K562 (cell line): ENCODE data around the gene TRIM40. TPM values are rescaled to one million over a fixed set of nuclear protein-coding genes. Genes with fewer than 3 reads are reported as not detected.

Source experiments
- BMI1 ChIP-seq: fragments of 150-350 bp; IDR thresholded peaks from 2 replicates; pipeline ENCODE4 v1.6.1; 2014; ENCODE audit warnings: low read length
- DACH1 ChIP-seq: fragments of 450-650 bp; IDR thresholded peaks from 2 replicates; pipeline ENCODE4 v1.6.1; 2018; ENCODE audit not compliant: partially characterized antibody
- EP400 ChIP-seq: fragments of 450-650 bp; IDR thresholded peaks from 2 replicates; pipeline ENCODE4 v1.6.1; 2017; ENCODE audit warnings: antibody characterized with exemption, mild to moderate bottlenecking, moderate library complexity
- FOXO4 ChIP-seq: fragments of 450-650 bp; formaldehyde crosslinking; IDR thresholded peaks from 2 replicates; pipeline ENCODE4 v1.4.0; 2020; ENCODE audit warnings: mild to moderate bottlenecking, moderate library complexity
- JUND ChIP-seq, 2 experiments: IDR thresholded peaks; 2 replicates in 1 of 2; 3 replicates in 1 of 2; pipeline ENCODE4 v1.6.1; 2011; ENCODE audit warnings: borderline replicate concordance in 2 of 2, low read depth in 2 of 2, low read length in 2 of 2, improper control_type of control experiment in 1 of 2, missing biosample characterization in 1 of 2, missing genetic modification characterization in 1 of 2, missing genetic modification reagents in 1 of 2
- NCOA2 ChIP-seq, 2 experiments: fragments of 450-650 bp; IDR thresholded peaks; 2 replicates each; pipeline ENCODE4 v1.6.1; 2018; ENCODE audit warnings: mild to moderate bottlenecking in 2 of 2, moderate library complexity in 1 of 2; ENCODE audit not compliant: partially characterized antibody in 2 of 2
- RB1 ChIP-seq: fragments of 450-650 bp; IDR thresholded peaks from 2 replicates; pipeline ENCODE4 v1.6.1; 2017; ENCODE audit warnings: low read depth, mild to moderate bottlenecking
- RFX1 ChIP-seq: fragments of 450-650 bp; IDR thresholded peaks from 2 replicates; pipeline ENCODE4 v1.6.1; 2016; ENCODE audit warnings: mild to moderate bottlenecking, moderate library complexity
- SMAD3 ChIP-seq: fragments of 450-650 bp; formaldehyde crosslinking; conservative IDR thresholded peaks from 2 replicates; pipeline ENCODE4 v1.4.0; 2020; ENCODE audit warnings: mild to moderate bottlenecking
- SMARCA5 ChIP-seq: fragments of 450-650 bp; IDR thresholded peaks from 2 replicates; pipeline ENCODE4 v1.6.1; 2016
- TEAD4 ChIP-seq, 2 experiments: sonication (generic) in 1 of 2; formaldehyde crosslinking in 1 of 2; IDR thresholded peaks; 2 replicates each; pipeline versions ENCODE4 v1.6.1 to v1.8.0; 2012 to 2022; ENCODE audit warnings: borderline replicate concordance in 1 of 2, inconsistent platforms in 1 of 2, low read length in 1 of 2, mild to moderate bottlenecking in 1 of 2, missing genetic modification reagents in 1 of 2
- TFAP4 ChIP-seq: sonication (generic); formaldehyde crosslinking; IDR thresholded peaks from 2 replicates; pipeline ENCODE4 v1.8.0; 2022; ENCODE audit warnings: missing genetic modification reagents, mild to moderate bottlenecking, moderate library complexity, borderline replicate concordance
- ZBTB26 ChIP-seq: fragments of 450-650 bp; formaldehyde crosslinking; IDR thresholded peaks from 2 replicates; pipeline ENCODE4 v1.4.0; 2022; ENCODE audit warnings: missing genetic modification characterization
- polyA plus RNA-seq, 8 experiments: library from polyadenylated mRNA; depleted of rRNA in 4 of 8; stranded (reverse) in 5 of 8; unstranded in 3 of 8; fragments of >200 nt; fragmentation: Nextera tagmentation in 2 of 8; fragmentation: Illumina TruSeq in 1 of 8; extraction: Ambion mirVana in 2 of 8; extraction: Trizol in 1 of 8; gene quantifications; 2 replicates each; pipeline versions ENCODE4 v1.2.1 to v1.2.3, GENCODE V29; 2011 to 2014; ENCODE audit warnings: inconsistent platforms in 1 of 8, missing spikeins in 1 of 8
- total RNA-seq, 7 experiments: library from RNA; depleted of rRNA in 6 of 7; stranded (reverse); fragments of >200 nt in 6 of 7; fragmentation: Illumina TruSeq in 2 of 7; extraction: Trizol in 2 of 7; gene quantifications; 2 replicates each; pipeline versions ENCODE4 v1.2.1 to v1.2.3, GENCODE V29; 2011 to 2021; ENCODE audit warnings: low replicate concordance in 1 of 7
- TF ChIP-seq, protein P1 (sequence below): fragments of 250-450 bp; sonication (Bioruptor Pico); IDR thresholded peaks from 2 replicates; pipeline ENCODE4 v1.8.0; 2022; ENCODE audit warnings: moderate library complexity, mild to moderate bottlenecking, inconsistent platforms
- TF ChIP-seq, protein P2 (sequence below): IDR thresholded peaks from 2 replicates; pipeline ENCODE4 v1.6.1; 2011; ENCODE audit warnings: borderline replicate concordance, low read depth, mild to moderate bottlenecking, moderate library complexity, low read length; ENCODE audit not compliant: insufficient read depth, poor library complexity, severe bottlenecking
- TF ChIP-seq, protein P3 (sequence below): fragments of 450-650 bp; IDR thresholded peaks from 2 replicates; pipeline ENCODE4 v1.6.1; 2016; ENCODE audit warnings: mild to moderate bottlenecking

The TRIM40 gene
- total and polyA plus RNA-seq, 9 of the 15 experiments (the other 6 are each of a cell fraction or from before 2014, with no cell fraction given) = 0.04 to 0.08 TPM; not detected in 7

GRCh38 chr6:30130887-30131862, 4.8 kb upstream of the TRIM40 start (continued):
- TF ChIP-seq ZBTB26 (0 out of 2 replicates have a peak, but pooled peaks have one; percentile 47), TEAD4 (IDR thresholded peaks at IDR 0.05; ENCODE audit: low read length) (peak; percentile 38; the same call in 1 of the 2 replicates), TEAD4 (CRISPR knock-in tag; IDR thresholded peaks at IDR 0.05; ENCODE audit: borderline replicate concordance) (no peak), DACH1 (peak; percentile 62), JUND (IDR thresholded peaks at IDR 0.05; ENCODE audit: borderline replicate concordance, low read depth, low read length) (peak; percentile 61; the same call in 1 of the 2 replicates), JUND (tag; IDR thresholded peaks at IDR 0.05; ENCODE audit: borderline replicate concordance, low read depth, low read length) (no peak), RFX1 (peak; percentile 50), EP400 (no peak), FOXO4 (0 out of 2 replicates have a peak, but pooled peaks have one; percentile 14), NCOA2 (IDR thresholded peaks at IDR 0.05; ENCODE audit: partially characterized antibody in 2 of 2) (no peak), BMI1 (0 out of 2 replicates have a peak, but pooled peaks have one; percentile 14), RB1 (peak; percentile 67; the same call in 1 of the 2 replicates), TFAP4 (CRISPR knock-in tag) (peak; percentile 79), SMAD3 (CRISPR knock-in tag) (peak; percentile 18; the same call in 1 of the 2 replicates), SMARCA5 (0 out of 2 replicates have a peak, but pooled peaks have one; percentile 43)
- TF ChIP-seq, protein P1, sequence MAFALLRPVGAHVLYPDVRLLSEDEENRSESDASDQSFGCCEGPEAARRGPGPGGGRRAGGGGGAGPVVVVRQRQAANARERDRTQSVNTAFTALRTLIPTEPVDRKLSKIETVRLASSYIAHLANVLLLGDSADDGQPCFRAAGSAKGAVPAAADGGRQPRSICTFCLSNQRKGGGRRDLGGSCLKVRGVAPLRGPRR (CRISPR knock-in tag) = no peak
- TF ChIP-seq, protein P2, sequence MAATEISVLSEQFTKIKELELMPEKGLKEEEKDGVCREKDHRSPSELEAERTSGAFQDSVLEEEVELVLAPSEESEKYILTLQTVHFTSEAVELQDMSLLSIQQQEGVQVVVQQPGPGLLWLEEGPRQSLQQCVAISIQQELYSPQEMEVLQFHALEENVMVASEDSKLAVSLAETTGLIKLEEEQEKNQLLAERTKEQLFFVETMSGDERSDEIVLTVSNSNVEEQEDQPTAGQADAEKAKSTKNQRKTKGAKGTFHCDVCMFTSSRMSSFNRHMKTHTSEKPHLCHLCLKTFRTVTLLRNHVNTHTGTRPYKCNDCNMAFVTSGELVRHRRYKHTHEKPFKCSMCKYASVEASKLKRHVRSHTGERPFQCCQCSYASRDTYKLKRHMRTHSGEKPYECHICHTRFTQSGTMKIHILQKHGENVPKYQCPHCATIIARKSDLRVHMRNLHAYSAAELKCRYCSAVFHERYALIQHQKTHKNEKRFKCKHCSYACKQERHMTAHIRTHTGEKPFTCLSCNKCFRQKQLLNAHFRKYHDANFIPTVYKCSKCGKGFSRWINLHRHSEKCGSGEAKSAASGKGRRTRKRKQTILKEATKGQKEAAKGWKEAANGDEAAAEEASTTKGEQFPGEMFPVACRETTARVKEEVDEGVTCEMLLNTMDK = peak; percentile 90
- TF ChIP-seq, protein P3, sequence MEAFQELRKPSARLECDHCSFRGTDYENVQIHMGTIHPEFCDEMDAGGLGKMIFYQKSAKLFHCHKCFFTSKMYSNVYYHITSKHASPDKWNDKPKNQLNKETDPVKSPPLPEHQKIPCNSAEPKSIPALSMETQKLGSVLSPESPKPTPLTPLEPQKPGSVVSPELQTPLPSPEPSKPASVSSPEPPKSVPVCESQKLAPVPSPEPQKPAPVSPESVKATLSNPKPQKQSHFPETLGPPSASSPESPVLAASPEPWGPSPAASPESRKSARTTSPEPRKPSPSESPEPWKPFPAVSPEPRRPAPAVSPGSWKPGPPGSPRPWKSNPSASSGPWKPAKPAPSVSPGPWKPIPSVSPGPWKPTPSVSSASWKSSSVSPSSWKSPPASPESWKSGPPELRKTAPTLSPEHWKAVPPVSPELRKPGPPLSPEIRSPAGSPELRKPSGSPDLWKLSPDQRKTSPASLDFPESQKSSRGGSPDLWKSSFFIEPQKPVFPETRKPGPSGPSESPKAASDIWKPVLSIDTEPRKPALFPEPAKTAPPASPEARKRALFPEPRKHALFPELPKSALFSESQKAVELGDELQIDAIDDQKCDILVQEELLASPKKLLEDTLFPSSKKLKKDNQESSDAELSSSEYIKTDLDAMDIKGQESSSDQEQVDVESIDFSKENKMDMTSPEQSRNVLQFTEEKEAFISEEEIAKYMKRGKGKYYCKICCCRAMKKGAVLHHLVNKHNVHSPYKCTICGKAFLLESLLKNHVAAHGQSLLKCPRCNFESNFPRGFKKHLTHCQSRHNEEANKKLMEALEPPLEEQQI = no peak
